SHP77 (cell line): ENCODE measurements around the gene ADM2.
"Not testable (repeated sequence)": the region's sequence is repeated elsewhere in the genome, so short reads cannot be mapped to it uniquely, and the experiment has no call there.

ENCODE experiments used
- DNase-seq, 2 experiments: peaks; one replicate each; lab custom pipeline; 2025; lab: John Stamatoyannopoulos, UW

The ADM2 gene

DNA sequence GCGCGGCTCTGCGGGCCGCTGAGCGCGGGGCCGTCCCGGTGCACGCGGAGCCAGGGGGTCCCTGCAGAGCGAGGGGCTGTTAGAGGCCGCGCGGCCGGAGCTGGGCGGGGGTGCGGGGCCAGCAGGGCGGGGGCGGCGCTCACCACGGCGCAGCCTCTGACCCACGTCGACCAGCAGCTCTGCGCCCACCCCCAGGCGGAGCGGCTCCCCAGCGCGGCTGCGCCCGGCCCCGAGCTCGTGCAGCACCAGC lies 44.4 kb downstream of the ADM2 start:
- no peak for DNase-seq

DNA sequence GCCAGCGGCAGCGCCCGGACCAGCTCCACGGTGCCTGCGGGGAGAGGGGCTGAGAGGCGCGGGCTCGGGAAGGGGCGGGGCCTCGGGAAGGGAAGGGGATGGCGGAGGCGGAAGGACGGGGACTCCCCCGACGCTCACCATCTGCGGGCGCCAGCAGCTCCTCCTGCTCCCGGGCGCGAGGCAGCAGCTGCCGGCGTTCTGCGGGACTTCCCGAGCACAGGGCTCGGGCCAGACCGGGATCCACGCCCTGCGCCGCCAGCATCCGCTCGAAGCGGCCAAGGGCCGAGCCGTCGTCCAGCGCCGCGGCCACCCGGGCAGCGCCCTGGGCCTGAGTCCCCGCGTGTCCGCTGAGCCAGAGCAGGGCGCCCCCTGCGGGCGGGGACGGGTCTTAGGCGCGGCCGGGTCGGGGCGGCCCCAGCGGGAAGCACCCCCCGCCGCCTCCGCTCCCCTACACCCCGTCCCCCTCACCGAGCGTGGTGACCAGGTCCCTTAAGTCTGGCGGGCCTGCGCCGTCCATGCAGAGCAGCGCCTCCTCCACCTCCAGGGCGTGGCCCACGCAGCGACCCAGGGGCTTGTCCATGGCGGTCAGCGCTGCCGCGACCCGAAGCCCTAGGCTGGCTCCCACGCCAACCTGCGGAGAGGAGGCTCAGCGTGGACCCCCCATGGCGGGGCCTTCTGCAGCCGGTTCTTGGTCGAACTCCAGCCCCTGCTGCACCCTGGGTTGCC lies 44.9 kb downstream of the ADM2 start:
- peak; percentile 59 to 80 for DNase-seq

DNA sequence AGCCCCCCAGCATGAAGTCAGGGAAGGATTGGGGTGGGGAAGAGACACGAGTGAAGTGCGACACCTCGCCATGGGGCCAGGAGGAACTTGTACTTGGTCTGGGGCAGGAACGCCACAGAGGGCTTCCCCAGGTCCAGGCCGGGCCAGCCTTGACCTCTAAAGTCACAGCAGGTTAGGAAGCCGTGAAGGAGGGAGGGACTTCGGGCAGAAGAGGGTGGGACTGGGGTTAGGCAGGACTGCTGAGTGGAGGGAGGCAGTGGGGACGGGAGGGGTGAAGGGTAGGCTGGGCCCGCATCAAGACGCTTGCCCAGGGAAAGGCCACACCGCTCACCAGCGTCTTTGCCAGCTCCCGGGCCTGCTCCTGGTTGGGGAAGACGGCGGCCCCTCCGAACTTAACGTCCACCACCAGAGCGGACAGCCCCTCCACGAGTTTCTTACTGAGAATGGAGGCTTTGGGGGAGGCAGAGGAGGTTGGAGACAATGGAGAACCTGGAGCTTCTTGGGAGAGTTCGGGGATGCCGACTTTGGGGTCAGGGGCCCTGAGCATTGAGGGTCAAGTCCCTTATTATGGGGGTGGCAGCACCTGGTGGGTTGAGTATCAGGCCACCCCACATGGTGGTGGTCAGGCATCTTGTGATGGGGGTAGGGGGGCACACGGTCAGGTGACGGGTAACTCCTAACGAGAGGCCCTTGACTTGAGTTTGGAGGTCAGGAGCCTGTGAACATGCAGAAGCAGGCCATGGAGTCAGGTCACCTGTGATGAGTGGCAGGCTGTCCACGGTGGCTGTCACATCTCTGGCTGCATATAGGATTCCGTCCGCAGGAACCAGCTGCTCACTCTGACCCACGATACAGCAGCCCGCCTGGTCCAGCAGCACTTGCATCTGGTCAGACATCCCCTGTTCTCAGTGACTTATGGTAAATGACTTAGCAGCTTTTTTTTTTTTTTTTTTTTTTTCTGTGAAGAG lies 45.8 kb downstream of the ADM2 start:
- DNase-seq: no peak

DNA sequence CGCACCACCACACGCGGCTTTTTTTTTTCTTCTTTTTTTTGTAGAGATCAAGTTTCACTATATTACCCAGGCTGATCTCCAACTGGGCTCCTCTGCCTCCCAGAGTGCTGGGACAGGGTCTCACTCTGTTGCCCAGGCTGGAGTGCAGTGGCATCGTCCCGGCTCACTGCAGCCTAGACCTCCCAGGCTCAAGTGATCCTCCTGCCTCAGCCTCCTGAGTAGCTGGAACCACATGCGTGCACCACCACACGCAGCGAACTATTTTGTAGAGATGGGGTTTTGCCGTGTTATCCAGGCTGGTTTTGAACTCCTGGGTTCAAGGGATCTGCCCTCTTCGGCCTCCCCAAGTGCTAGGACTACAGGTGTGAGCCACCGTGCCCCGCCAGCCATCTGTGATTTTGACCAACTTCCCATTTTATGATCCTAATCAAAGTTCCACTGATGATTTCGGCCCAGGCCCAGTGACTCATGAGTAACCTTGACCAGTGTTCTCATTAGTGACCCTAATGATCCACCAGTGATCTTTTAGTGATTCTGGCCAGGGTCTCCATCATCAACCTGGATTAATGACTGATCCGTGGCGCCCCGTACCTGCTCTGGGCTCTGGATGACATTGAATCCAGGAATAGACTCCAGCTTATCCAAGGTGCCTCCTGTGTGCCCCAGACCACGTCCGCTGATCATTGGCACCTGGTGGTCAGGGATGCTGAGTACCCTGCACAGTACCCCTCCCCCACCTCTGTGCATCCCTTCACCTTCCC lies 46.8 kb downstream of the ADM2 start:
- no peak for DNase-seq

DNA sequence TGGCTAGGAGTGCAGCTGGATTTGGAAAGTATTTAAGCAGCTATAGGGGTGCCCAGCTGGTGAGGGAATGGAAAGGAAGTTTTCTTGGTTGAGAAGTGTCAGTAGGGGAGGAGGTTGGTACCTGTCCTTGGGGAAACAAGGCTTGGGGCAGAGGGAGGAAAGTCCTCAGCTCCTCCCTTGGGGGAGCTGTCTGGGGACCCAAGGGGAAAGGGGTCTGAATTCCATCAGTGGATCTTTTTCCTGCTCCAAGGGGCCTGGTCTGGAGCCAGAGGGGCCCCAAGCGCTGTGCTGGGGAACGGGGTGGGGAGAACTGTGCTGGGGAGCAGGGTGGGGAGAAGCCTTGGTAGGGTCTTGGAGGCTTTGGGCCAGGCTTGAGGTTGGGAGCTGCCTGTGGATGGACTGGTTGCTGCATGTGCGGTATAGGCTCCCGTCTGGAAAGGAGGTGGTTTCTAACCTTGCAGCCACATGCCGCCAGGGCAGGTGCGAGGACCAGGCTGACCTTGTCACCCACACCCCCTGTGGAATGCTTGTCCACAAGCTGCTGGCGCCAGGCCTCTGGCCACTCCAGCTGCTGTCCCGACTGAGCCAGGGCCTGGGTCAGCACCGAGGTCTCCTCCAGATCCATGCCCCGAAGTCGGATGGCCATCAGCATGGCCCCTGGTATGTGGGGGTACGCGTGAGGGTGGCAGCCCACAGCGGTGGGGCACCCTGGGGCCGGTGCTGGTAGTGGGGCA lies 47.5 kb downstream of the ADM2 start:
- no peak for DNase-seq

DNA sequence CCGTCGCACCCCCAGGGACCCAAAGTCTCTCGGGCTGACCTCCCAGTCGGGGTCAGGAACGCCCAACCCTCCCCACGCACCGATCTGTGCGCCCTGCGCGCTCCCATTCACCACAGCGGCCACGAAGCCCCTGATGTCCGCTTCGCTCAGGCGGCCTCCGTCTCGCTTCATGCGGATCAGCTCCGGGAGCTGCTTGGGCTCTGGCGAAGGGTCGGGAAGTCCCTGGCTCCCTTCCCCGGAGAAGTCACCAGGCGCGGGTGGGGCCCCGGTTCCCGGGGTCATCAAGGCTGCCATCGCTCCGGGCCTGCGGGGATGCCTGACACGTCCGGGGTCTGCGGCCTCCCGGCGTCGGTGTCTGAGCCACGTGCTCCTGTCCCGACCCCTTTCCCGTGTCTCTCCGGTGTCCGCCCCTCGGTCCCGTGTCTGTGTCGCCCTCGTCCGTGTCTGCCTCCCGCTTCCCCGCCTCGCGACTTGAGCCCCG lies 48.1 kb downstream of the ADM2 start:
- no peak for DNase-seq

DNA sequence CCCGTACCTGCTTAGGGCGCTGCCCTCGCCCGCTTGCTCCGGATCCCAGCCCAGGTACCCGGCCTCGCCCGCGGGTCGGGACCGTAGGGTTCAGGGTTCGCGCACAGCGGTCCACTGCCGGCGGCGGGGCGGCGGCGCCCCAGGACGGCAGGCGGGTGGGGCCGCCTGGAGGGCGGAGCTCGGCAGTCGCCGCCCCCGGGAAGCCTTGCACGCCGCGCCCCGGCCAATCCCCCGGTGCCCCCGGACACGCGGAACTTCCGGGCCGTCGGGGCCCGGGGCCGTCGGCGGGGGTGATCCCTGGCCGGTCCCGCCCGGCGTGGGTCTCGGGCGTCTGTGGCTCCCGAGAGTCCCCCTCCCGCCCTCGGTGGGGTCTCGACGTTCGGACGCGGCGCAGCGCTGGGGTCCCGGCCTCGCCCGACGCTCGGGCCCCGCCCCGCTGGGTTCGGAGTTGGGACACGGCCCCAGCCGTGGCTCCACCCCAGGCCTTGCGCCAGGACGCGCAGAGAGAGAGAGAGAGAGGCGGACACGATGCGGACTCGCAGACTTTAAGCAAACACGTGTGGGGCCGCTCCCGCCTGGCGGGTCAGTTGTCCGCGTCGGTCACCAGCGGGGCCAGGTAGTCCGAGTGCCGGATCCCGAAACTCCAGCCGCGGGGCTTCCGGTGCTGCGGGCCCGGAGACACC lies 48.7 kb downstream of the ADM2 start, which contains the start of gene TYMP:
TYMP (minus strand) TSS at position 116 of the 683 bp plus-strand sequence. CDS start 303 bp downstream, outside the sequence.
- no peak for DNase-seq

DNA sequence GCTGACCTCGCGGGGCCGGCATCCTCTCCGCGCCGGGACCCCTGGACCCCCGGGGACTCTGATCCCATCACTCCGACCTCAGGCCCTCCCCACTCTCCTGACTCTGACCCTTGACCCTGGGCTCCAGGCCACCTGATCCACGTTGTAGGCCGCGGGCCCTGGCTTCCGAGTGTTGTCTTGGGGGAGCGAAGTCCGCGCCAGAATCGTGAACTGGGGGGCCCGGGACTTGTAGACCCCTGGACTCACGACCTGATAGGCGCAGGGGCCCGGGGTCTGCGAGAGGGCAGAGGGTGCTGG lies 49.2 kb downstream of the ADM2 start:
- DNase-seq: no peak

DNA sequence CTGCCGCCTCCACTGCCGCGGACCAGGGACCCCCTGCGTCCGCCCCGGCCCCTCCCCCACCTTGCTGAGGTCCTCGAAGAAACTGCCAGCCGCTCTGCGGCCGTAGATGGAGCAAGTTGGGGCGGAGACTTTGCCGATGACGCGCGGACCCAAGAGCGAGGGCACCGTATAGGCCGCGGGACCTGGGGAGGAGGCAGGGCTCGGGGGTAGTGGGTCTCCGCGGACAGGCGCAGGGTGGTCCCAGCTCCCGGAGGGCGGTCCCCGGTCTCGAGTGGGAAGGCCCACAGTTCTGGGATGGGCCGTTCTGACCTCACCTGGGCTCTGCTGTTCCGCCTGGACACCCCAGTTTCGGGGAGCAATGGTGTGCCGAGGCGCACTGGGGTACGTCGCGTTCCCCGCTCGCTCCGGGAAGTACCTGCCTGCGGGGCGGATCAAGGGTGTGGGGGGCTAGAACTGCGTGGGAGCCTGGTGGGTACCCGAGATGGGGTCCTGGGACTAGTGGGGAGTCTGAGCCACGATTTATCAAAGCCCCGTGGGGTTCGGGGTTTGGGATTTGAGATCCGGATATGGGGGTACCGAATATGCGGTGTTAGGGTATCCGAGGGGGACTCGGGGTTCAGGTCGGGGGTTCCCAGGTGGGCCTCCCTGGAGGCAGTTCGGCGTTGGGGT lies 49.7 kb downstream of the ADM2 start:
- DNase-seq: no peak

DNA sequence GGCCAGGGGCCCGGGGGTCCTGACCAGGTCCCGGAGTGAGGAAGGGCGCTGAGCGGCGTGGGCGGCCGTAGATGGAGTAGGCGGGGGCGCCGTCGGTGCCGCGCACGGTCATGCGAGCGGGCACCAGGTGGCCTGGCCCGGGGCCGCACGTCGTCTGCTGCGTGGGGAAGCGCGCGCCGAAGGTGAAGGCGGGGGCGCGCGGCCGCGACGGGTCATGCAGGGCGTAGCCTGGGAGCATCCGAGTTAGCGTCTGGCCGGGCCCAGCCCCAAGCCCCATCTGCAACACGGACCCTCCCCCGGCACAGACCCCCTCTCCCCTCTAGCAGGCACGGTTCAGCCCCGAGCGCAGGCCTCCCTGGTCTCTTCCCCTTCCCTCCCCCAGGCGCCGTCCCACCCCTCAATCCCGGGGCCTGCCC lies 50.2 kb downstream of the ADM2 start:
- DNase-seq: no peak

DNA sequence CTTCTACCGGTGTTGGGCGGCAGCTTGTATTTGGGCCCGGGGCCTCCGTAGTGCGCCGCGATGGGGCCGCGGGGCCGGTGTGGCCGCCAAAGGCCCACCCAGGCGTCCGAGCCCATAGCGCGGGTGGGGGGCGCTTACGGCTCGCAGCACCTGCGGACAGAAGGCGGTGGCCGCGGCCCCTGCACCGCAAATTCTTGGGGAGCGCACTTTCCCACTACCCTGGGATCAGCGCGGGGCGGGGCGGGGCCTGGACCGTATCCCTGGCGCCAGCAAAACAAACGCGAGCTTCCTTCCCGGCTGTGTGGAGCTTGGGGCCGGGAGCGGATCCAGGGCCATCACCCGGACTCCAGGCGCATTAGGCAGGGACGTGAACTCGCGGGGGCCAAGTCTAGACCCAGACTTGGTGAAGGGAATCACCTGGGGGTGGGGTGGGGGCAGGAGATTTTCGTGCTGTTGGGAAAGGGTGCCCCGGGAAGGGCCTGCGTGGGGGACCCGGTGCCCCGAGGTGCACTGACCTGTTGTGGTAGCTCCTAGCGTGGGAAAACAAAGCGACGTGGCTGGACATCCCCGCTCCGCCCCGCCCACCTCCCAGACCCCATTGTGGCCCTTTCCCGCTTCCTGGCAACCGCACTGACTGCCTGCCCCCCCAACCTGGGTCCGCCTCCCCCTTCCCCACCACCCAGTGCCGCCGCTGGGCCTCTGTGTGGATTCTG lies 50.8 kb downstream of the ADM2 start:
- peak in 1 of 2 experiments; percentile 40 for DNase-seq

DNA sequence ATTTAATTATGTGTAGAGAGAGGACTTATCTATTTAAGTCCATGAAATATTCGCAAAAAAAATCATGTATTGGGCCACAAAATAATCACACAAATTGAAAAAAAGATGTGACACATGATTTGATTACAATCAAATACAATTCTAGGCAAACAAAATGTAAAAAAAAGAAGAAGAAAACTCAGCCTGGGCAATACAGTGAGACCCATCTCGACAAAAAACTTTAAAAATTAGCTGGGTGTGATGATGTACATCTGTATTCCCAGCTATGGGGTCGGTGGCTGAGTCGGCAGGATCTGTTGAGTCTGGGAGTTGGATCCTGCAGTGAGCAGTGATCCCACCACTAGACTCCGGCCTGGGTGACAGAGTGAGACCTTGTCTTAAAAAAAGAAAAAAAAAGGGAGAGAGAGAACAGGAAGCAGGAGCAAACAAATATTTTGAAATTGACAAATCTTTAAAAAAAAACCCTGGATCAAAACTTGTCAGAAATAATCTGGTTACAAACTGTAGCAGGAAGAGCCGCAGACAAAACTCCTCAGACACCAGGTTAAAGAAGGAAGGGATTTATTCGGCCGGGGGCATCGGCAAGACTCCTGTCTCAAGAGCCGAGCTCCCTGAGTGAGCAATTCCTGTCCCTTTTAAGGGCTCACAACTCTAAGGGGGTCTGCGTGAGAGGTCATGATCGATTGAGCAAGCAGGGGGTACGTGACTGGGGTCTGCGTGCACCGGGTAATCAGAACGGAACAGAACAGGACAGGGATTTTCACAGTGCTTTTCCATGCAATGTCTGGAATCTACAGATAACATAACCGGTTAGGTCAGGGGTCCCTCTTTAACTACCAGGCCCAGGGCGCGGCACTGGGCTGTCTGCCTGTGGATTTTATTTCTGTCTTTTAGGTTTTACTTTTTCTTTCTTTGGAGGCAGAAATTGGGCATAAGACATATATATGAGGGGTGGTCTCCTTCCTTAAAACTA lies 51.8 kb downstream of the ADM2 start:
- DNase-seq: no peak

DNA sequence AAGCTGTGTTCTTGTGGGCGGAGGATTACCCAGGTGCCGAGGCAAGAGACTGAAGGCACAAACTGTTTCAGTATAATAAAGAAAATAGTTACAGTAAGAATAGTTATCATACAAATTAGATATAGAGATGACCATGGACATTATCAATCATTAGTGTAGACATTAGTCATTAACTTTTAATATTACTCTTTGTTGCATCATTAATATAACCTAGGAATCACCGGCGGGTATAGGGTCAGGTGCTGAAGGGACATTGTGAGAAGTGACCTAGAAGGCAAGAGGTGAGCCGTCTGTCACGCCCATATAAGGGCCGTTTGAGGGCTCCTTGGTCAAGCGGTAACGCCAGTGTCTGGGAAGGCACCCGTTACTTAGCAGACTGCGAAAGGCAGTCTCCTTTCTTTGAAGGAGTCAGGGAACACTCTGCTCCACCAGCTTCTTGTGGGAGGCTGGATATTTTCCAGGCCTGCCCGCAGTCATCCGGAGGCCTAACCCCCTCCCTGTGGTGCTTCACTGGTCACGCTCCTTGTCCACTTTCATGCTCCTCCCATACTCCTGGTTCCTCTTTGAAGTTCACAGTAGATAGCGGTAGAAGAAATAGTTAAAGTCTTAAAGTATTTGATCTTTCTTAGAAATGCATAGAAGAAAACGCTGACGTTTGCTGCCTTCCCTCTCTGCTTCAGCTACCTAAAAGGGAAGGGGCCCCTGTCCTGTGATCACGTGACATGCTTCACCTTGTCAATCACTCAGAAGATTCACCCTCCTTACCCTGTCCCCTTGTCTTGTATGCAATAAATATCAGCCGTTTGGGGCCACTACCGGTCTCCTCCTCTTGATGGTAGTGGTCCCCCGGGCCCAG lies 52.7 kb downstream of the ADM2 start:
- DNase-seq: not testable (repeated sequence)

DNA sequence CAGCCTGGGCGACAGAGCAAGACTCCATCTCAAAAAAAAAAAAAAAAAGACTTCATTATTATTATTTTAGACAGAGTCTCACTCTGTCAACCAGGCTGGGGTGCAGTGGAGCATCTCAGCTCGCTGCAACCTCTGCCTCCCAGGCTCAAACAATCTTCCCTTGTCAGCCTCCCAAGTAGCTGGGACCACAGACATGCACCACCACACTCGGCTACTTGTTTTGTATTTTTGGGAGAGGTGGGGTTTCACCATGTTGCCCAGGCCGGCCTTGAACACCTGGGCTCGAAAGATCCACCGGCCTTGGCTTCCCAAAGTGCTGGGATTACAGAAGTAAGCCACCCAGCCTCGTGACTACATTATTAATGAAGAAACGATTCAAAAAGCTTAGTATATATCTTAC lies 53.8 kb downstream of the ADM2 start:
- DNase-seq: no peak
